HG02623 (cell line): Measurements from ENCODE around the gene RAB44.
"Not testable (repeated sequence)": the region's sequence is repeated elsewhere in the genome, so short reads cannot be mapped to it uniquely, and the experiment has no call there.

Experiments used
- ATAC-seq: cut with Tn5 transposase; IDR thresholded peaks from one replicate; pipeline ENCODE4 v1.9.1; 2021; ENCODE audit warnings: moderate library complexity; ENCODE audit not compliant: unreplicated experiment

RAB44 gene, protein sequence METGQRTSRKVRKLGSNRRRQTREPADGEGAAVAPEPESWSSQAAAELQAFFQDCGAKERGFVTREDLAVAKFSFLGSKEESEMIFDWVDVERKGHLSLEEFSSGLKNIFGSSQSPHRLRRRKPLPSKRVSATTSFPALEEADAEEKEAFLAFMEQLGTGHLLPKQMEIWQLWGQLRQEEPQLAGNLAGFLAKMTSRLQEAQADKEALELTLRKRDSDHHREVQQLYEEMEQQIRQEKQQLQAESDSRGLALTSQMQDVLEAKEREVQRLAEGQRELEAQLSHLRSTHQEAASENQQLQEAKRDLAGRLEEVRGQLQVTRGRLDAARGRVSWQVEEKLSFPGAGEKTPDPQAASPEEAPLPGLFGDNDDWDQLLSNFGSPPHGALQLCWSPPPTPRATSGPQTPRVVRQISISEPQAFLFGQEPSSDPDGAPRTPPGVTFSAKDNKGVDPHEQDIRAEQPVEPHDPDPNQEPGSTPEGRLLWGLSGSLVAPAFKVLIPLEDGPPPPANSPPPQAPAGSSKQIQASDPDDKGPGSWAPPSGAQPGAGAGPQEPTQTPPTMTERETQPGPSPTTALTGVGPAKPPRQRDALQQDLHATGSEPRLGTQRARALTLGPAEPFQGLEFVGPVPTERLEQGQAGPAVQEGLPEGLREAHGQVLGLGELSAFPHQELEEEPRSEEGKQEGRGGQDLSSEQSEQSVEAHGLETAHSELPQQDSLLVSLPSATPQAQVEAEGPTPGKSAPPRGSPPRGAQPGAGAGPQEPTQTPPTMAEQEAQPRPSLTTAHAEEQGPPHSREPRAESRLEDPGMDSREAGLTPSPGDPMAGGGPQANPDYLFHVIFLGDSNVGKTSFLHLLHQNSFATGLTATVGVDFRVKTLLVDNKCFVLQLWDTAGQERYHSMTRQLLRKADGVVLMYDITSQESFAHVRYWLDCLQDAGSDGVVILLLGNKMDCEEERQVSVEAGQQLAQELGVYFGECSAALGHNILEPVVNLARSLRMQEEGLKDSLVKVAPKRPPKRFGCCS

DNA sequence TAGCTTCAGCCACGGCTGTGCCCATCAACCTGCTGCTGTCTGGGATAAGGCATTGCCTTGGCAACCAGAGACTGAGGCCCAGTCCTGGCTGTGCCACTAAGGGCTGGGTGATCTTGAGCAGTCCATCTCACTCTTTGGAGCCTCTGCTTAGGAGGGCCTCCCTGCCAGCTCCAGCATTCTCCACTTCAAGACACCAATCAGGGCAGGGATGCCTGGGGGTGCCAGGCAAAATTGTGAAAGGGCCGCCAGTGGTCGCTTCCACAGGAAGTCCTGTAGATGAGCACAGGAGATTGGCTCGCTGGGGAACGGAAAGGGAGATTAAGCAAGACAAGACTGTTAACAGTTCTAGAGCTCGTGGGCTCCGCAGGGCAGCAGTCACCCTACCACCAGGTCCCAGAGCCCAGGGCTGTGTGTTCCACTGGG, at the start of gene RAB44:
TSS of gene RAB44 (plus strand) at position 346 of the 423 bp plus-strand sequence. CDS start 6,410 bp downstream, outside the sequence.
- no peak for ATAC-seq

- no peak for ATAC-seq
Observed at GRCh38 chr6:36649086-36649485, 48.5 kb upstream of the RAB44 start.

- ATAC-seq, result no peak
Observed at GRCh38 chr6:36649701-36650484, 47.7 kb upstream of the RAB44 start.

- ATAC-seq, result no peak
Observed at GRCh38 chr6:36650848-36651478, 46.7 kb upstream of the RAB44 start.

GRCh38 chr6:36651659-36652379, 45.8 kb upstream of the RAB44 start:
- no peak for ATAC-seq

- ATAC-seq, result not testable (repeated sequence)
Observed at GRCh38 chr6:36654469-36654868, 43.2 kb upstream of the RAB44 start.

DNA sequence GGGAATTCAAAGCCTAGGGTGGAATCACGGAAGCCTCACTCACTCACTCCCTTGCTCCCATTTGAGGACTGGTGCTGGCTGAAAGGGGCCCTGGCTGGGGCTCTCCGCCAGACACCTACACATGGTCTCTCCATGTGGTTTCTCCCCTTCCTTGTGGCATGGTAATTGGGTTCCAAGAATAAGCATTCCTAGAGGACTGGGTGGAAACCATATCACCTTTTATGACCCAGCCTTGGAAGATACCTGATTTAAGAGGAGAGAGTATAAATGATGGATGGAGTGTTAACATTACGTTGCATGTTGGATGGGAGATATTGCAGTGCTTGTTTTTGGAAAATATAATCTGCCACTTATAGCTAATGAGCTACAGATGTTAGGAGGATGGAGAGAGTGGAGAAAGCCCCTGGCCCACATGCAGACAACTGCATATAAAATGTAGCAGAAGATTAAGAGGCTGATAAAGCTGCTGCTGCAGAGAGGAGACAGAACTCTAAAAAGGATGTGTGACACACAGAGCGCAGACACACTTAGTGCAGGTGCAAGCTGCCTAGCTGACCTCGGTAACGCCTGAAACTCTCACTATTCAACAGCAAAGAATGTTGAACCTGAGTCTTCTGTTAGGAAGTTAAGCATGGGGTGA, 42.4 kb upstream of the RAB44 start:
- ATAC-seq, result no peak

DNA sequence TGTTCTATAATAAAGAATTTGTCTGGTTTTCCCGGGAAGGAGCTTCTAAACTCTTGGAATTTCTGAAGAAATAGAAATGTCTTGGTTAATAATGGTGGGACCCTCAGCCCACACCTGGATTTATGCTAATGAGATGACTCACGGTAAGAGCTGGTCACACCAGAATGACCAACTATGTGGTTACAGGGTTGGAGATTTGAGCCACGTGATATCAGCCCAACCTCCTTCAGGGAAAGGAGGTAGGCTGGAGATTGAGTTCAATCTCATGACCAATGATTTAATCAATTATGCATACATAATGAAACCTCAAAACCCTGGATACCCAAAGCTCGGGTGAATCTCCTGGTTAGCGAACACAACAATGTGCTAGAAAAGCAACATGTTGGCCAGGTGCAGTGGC, 41.2 kb upstream of the RAB44 start:
- no peak for ATAC-seq

- no peak for ATAC-seq
Observed at GRCh38 chr6:36657271-36657670, 40.4 kb upstream of the RAB44 start.

GRCh38 chr6:36657942-36658544, 39.6 kb upstream of the RAB44 start:
- no peak for ATAC-seq

- ATAC-seq, result no peak
Observed at GRCh38 chr6:36659271-36659670, 38.4 kb upstream of the RAB44 start.

DNA sequence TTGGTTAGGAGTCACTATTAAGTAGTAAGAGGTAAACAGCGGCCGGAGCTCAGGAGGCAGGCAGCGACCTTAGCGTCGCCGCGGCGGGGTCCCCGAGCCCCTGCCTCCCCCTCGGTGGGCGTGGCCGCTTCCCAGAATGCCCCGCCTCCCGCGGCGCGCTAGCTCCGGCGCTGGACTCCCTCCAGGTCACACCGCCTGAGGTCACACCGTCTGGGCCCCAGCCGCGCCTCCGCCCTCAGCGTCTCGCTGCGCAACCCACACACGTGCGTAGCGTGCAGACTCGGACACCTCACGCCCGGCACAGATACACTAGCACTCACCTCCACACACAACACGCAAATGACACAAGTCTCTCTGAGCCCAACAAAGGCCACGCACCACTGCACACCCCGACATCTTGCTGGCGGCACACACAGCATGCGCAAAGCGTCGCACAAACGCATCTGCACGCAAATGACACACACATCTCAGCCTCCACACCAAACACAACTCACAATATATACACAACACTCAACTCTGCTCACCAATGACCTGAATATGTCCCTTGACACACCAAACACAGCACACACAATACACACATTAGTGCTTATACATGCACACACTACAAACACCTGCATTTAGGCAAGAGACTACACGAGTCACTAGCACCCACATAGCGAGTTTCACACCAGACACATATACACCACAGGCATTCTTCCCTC, 36.7 kb upstream of the RAB44 start:
- no peak for ATAC-seq

DNA sequence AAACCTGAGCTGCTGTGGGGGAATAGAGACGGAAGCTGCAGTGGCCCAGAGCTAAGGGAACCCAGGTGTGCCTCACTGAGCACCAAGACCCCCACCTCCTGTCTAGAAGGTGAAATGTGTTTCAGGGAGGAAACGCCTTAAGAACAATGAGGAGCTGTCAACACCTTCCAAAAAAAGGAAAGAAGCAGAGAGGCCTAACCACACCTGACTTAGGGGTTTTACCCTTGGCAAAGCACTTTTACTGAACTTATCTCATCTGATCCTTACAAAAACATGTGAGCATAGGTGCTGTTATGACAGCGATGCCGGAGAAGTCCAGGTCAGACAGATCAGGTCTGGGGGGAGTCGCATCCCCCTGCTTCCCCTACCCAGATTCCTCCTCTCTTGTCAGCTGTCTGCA, 35.2 kb upstream of the RAB44 start:
- ATAC-seq, result no peak

GRCh38 chr6:36662827-36663256, 34.8 kb upstream of the RAB44 start:
- ATAC-seq, result no peak

GRCh38 chr6:36663504-36664446, 33.9 kb upstream of the RAB44 start:
- no peak for ATAC-seq

GRCh38 chr6:36665180-36665579, 32.4 kb upstream of the RAB44 start:
- ATAC-seq, result no peak

DNA sequence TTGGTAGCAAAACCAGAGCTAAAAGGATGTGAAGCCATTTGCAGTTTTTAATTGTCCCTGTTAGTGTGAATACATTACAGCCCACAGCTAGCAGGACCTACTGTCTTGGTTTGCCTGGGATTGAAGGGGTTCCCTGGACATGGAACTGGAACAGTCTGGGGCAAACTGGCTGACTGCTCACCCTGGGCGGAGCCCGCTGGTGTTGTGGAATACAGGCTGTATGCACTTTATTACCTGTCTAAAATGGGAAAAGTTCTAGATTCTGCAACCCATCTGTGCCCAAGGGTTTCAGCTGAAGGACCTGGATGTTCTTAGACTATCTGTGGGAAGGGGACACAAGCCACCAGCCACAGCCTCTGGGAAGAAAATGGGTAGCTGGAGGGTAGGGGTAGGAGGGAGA, 31.3 kb upstream of the RAB44 start:
- no peak for ATAC-seq
